HG03520 (cell line): Measurements from ENCODE around the gene OTP.

Source experiments
- ATAC-seq: cut with Tn5 transposase; IDR thresholded peaks from one replicate; pipeline ENCODE4 v1.9.1; 2021; ENCODE audit warnings: mild to moderate bottlenecking, moderate library complexity; ENCODE audit not compliant: unreplicated experiment

OTP gene

GRCh38 chr5:77637998-77638762 lies at the start of gene OTP:
OTP (minus strand) TSS chr5:77638713; CDS start chr5:77638549, 164 bp downstream.
- no peak for ATAC-seq

GRCh38 chr5:77683171-77683732 lies 44.7 kb upstream of the OTP start:
- no peak for ATAC-seq

GRCh38 chr5:77670526-77670925 lies 32.0 kb upstream of the OTP start:
- no peak for ATAC-seq

GRCh38 chr5:77669677-77670076 lies 31.2 kb upstream of the OTP start:
- ATAC-seq = no peak

- ATAC-seq = no peak
Measured at GRCh38 chr5:77663090-77663863, 24.8 kb upstream of the OTP start.

- no peak for ATAC-seq
Measured at GRCh38 chr5:77662635-77663034, 24.1 kb upstream of the OTP start.

GRCh38 chr5:77658662-77659061 lies 20.1 kb upstream of the OTP start:
- ATAC-seq = no peak

- no peak for ATAC-seq
Measured at GRCh38 chr5:77651343-77651742, 12.8 kb upstream of the OTP start.

GRCh38 chr5:77650686-77651085 lies 12.2 kb upstream of the OTP start:
- ATAC-seq = no peak

- ATAC-seq = no peak
Measured at GRCh38 chr5:77649776-77650175, 11.3 kb upstream of the OTP start.

- no peak for ATAC-seq
Measured at GRCh38 chr5:77645995-77646639, 7.6 kb upstream of the OTP start.

- ATAC-seq = no peak
Measured at GRCh38 chr5:77645158-77645994, 6.9 kb upstream of the OTP start.

GRCh38 chr5:77644371-77645157 lies 6.1 kb upstream of the OTP start:
- ATAC-seq = no peak

- no peak for ATAC-seq
Measured at GRCh38 chr5:77643654-77644370, 5.3 kb upstream of the OTP start.

- ATAC-seq = no peak
Measured at GRCh38 chr5:77642738-77643653, 4.5 kb upstream of the OTP start.

GRCh38 chr5:77641963-77642737 lies 3.6 kb upstream of the OTP start:
- no peak for ATAC-seq

GRCh38 chr5:77641397-77641943 lies 3.0 kb upstream of the OTP start:
- no peak for ATAC-seq
